Measurements from ENCODE around the gene LRRC47.
"Not testable (repeated sequence)": the region's sequence is repeated elsewhere in the genome, so short reads cannot be mapped to it uniquely, and the experiment has no call there.

The LRRC47 gene

DNA sequence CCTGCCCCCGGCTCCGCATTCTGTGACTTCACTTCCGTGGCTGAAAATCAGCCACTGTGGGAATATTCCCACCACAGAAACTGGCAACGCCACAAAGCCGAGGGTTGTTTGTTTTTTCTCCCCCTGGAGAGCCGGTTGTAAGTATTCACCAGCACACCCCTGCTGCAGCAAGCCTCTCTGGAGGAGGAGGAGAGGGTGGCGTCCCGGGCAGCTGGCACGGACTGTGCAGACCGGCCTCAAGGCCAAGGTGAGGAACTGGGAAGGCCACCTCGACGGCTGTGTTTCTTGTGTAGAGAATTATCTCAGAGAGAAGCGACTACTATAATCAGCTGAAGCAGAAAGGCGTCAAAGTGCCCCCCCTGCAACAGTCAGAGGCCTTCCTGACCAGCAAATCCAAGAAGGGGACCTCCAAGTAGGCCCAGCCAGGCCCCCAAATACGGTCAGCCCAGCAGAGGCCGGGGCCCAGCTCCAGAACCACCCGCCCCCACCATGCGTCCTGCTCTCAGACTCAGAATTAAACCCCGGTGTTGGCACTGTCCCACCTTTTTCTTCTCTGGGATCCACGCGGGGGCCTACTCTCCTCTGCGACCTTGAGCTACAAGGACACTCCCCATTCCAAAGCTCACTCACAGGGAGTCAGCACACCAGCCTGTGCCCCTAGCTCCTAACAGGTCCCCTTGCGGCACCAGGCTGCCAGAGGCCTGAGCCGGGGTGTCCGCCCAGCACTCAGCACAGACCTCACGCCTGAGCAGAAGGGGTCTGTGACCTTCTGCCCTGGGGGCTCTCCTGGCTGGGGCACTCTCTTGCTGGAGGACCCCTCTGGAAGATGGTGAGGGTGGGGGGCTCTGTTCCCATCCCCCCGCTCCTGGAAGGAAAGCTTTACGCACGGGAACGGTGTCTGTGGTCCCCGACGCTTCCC lies 24.9 kb downstream of the LRRC47 start:
- DNase-seq = no peak

DNA sequence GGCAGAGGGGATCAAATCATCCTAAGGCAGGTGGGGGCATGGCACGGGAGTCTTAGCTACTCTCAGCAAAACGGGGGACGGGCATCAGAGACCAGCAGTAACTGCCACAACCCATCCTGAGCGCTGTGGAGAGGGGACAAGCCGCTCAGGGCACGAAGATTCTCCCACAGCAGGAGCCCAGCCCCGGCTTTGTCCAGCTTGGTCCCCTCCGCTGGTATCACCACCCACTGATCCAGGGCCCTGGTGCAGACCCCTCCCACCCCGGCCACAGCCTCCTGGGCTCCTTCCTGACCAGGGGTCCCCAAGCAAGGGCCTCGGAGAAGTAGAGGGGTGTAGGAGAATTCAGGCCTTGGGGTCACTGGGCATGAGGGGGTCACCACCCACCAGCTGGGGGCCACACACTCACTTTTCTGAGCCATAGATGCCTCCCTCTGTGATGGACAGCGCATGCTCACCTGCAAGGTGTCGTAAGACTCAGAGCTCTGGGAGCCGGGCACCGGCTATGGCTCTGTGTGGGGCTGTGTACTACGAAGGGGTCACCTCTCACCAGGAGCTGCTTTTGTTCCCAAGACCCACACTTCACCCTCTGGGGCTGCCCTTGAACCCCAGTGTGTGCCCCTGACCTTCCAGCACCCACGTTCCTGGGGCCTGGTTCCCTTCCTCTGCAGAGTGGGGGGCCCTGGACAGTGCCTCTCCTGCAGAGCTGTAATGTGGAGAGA lies 26.1 kb downstream of the LRRC47 start:
- no peak for DNase-seq

DNA sequence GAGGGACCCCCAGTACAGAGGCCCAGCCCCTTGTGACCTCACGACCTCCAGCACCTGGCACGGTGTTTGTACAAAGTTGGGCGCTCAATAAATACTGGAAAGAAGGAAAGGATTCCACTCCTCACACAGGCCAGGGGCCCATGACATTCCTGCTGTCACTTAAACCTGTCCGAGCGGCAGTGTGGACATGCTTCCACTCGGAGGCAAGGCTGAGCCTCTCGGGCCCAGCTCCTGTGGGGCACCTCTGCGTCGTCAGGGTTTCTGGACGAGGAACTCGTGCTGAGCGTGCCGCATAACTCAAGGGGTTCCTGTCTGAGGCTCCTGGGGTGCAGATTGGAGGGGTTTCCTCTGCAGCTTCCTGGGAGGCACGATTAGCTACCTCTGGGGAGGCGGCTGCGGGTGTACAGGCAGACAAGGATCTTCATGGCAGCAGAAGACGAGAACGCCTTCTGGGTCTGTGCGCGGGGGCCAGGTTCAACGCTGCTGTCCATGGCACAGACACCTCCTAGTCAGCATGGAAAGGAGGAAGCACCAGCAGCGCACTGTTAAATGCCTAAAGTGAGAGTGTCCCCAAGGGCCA lies 27.4 kb downstream of the LRRC47 start:
- no peak for DNase-seq

GRCh38 chr1:3767328-3767925 lies 28.9 kb downstream of the LRRC47 start:
- no peak for DNase-seq

GRCh38 chr1:3763351-3764125 lies 32.8 kb downstream of the LRRC47 start:
- no peak for DNase-seq

DNA sequence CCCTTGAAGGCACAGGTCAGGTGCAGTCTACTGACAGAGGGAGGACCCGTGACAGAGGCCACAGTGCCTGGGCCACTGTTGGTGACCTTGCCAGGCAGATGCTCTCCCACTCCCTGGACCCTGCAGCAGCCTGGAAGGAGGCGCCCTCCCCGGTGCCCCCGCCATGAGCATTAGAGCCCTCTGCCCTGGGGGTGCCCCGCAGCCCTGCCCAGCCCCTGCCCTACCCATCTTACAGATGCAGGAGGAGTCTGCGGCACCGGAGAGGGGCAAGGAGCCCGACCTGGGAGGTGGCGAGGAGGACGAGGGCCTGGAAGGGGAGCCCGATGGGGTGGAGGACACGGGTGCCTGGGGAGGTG lies 33.4 kb downstream of the LRRC47 start:
- DNase-seq = no peak

GRCh38 chr1:3762151-3762872 lies 34.0 kb downstream of the LRRC47 start:
- no peak for DNase-seq

GRCh38 chr1:3761296-3762010 lies 34.8 kb downstream of the LRRC47 start:
- no peak for DNase-seq

DNA sequence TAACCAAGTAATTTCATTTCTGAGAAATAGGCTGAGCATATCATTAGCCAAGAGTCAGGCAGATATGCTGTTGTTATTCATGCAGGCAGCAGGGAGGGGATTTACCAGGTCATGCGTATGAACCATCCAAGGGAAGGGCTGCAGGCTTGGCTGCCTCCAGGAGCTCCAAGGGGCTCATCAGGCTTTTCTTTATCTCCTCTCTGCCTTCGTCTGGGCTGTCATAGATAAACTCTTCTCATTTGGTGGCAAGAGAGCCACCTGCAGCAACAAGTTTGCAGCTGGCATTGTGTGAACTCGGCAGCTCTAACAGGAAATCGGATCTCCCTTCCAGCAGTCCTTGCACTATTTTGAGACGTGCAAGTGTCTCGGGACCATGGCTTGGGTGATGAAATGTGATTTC lies 36.5 kb downstream of the LRRC47 start:
- no peak for DNase-seq

DNA sequence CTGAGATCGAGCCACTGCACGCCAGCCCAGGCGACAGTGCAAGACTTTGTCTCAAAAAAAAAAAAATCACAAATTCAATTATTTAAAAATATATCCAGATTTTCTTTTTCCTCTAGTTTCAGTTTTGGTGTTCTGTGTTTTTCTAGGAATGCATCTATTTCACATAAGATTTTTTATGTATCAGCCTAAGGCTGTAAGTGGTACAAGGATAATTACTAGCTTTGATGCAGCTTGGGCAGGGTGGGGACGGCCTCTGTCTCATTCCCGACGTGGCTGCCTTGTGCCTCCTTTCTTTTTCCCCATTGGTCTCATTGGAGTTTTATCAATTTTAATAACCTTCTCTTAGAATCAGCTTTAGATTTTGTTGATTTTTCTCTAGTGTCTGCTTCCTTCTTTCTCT lies 37.1 kb downstream of the LRRC47 start:
- DNase-seq = no peak

GRCh38 chr1:3756394-3756793 lies 39.9 kb downstream of the LRRC47 start:
- DNase-seq = no peak

- no peak for DNase-seq
Observed at GRCh38 chr1:3753656-3754454, 42.4 kb downstream of the LRRC47 start.

DNA sequence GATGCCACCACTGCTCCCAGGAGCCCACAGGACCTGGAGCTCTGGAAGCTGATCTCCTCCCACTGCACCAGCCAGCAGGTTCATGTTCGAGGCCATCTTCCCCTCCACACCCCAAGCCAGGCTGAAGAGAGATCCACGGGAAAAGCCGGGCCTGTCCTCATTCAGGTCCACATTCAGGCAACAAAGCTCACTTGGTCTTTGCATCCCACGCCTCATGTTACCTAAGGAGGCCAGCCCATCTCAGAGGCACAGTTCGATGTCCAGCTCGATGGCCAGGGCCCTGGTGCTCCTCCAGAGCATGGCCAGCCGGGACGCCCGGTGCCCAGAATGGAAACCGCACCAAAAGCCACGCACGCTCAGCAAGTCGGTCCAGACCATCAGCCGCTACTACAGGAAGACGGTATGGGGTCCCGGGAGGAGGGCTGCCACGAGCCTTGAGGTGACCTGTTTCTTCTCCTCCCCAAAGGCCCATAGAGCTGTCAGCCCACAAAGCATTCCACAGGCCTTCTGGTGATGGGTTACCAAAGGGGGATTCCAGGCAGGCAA lies 43.8 kb downstream of the LRRC47 start, which contains the start of gene CCDC27:
Gene CCDC27 (plus strand): TSS at position 51 of the 546 bp plus-strand sequence. CDS start 32 bp downstream, at position 83.
- no peak for DNase-seq

DNA sequence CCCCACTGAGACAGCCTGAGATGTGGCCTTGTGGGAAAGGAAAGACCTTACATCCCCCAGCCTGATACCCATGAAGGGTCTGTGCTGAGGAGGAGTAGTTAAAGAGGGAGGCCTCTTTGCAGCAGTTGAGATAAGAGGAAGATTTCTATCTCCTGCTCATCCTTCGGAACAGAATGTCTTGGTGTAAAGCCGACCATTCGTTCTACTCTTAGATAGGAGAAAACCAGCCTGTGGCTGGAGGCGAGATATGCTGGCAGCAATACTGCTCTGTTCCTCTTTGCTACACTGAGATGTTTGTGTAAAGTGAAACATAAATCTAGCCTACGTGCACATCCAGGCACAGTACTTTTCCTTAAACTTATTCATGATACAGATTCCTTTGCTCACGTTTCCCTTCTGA lies 45.6 kb downstream of the LRRC47 start:
- DNase-seq = no peak

DNA sequence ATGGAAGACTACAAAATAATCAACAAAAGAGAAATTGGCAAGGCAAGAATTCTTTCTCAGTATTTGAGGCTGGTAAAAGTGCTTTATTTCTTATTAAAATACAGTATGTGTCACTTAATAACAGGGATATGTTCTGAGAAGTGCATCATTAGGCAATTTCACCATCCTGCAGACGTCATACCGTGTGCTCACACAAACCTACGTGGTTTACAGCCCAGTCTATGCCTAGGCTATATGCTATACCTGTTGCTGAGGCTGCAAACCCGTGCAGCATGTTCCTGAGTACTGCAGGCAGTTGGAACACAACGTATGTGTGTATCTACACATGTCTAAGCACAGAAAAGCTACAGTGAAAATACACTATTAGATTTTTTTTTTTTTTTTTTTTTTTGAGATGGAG lies 46.8 kb downstream of the LRRC47 start:
- no peak for DNase-seq

GRCh38 chr1:3748316-3748900 lies 47.9 kb downstream of the LRRC47 start:
- not testable (repeated sequence) for DNase-seq

DNA sequence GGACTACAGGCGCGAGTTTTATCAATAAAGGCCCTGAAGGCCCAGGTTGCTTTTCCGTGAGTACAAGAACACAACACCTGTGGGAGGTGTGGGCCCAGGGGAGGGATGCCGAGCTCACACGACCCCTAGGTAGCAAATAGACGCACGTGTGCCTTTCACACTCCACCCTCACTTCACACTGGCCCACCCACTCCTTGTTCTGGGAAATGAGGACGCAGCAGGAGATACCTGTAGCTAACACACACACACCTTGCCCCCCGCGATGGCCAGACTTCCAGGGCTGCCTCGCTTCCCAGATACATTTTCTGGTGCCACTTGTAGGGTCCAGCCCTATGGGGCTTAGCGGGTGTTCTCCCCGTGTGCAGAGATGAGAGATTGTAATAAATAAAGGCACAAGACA lies 48.4 kb downstream of the LRRC47 start:
- no peak for DNase-seq

GRCh38 chr1:3747522-3747848 lies 48.8 kb downstream of the LRRC47 start:
- no peak for DNase-seq

GRCh38 chr1:3746830-3747521 lies 49.3 kb downstream of the LRRC47 start:
- no peak for DNase-seq
